NT2/D1 (cell line): ENCODE measurements around the gene TBL1X.

ENCODE experiments used
- SUZ12 ChIP-seq: IDR thresholded peaks from 2 replicates; pipeline ENCODE4 v1.6.1; 2011; ENCODE audit not compliant: insufficient read length, insufficient read depth; ENCODE audit errors: extremely low read depth
- YY1 ChIP-seq: IDR thresholded peaks from 2 replicates; pipeline ENCODE4 v1.6.1; 2011; ENCODE audit not compliant: insufficient read length, insufficient read depth

GRCh38 chrX:9542761-9543111, 77.9 kb downstream of the TBL1X start:
- TF ChIP-seq SUZ12 (no peak), YY1 (no peak)
